Activated naive CD4-positive, alpha-beta T cell (primary cell): ENCODE results near the gene ARVCF.

Experiments
- DNase-seq, 4 experiments: peaks; one replicate each; lab custom pipeline; 2025; lab: John Stamatoyannopoulos, UW

Gene ARVCF

GRCh38 chr22:19998991-19999820, 17.4 kb downstream of the ARVCF start:
- DNase-seq = no peak

- no peak for DNase-seq
These were observed 18.2 kb downstream of the ARVCF start for GRCh38 chr22:19998232-19998951.

- no peak for DNase-seq
These were observed 18.9 kb downstream of the ARVCF start for GRCh38 chr22:19997561-19998231.

- no peak for DNase-seq
These were observed 19.8 kb downstream of the ARVCF start for GRCh38 chr22:19996694-19997384.

- DNase-seq = no peak
These were observed 20.8 kb downstream of the ARVCF start for GRCh38 chr22:19995611-19996339.

GRCh38 chr22:19994851-19995610, 21.6 kb downstream of the ARVCF start:
- no peak for DNase-seq

- DNase-seq = no peak
These were observed 22.7 kb downstream of the ARVCF start for GRCh38 chr22:19993926-19994325.

- no peak for DNase-seq
These were observed 23.7 kb downstream of the ARVCF start for GRCh38 chr22:19992921-19993355.

- no peak for DNase-seq
These were observed 24.1 kb downstream of the ARVCF start for GRCh38 chr22:19992481-19992911.

GRCh38 chr22:19991645-19992451, 24.8 kb downstream of the ARVCF start:
- no peak for DNase-seq

GRCh38 chr22:19991395-19991644, 25.3 kb downstream of the ARVCF start:
- DNase-seq = no peak

- DNase-seq = no peak
These were observed 25.8 kb downstream of the ARVCF start for GRCh38 chr22:19990609-19991394.

- no peak for DNase-seq
These were observed 26.4 kb downstream of the ARVCF start for GRCh38 chr22:19990188-19990587.

GRCh38 chr22:19989725-19990067, 26.9 kb downstream of the ARVCF start:
- no peak for DNase-seq

GRCh38 chr22:19988965-19989724, 27.5 kb downstream of the ARVCF start:
- no peak for DNase-seq

GRCh38 chr22:19988331-19988808, 28.3 kb downstream of the ARVCF start:
- DNase-seq = no peak

GRCh38 chr22:19987394-19988306, 29.0 kb downstream of the ARVCF start:
- no peak for DNase-seq
